GM12864 (cell line): ENCODE data around the gene CYP26A1.
"Not testable (repeated sequence)": the region's sequence is repeated elsewhere in the genome, so short reads cannot be mapped to it uniquely, and the experiment has no call there.

Experiments used
- DNase-seq: peaks from one replicate; pipeline ENCODE4 v3.0.0-alpha.2; 2011; ENCODE audit warnings: low read depth
- H3K4me3 ChIP-seq: 2 replicates; pipeline ENCODE4 v1.5.1; 2011; ENCODE audit warnings: mild to moderate bottlenecking, low read depth, low read length, control low read depth
- CTCF ChIP-seq: IDR thresholded peaks from 2 replicates; pipeline ENCODE4 v1.5.1; 2011; ENCODE audit warnings: low read depth, mild to moderate bottlenecking, moderate library complexity, low read length, control low read depth, inconsistent platforms; ENCODE audit errors: missing control alignments

Gene CYP26A1

GRCh38 chr10:93090619-93091018 lies 16.9 kb downstream of the CYP26A1 start:
- DNase-seq: no peak

GRCh38 chr10:93091960-93092359 lies 18.3 kb downstream of the CYP26A1 start:
- TF ChIP-seq CTCF: no peak
- DNase-seq: no peak

More at GRCh38 chr10:93090619-93091018, 16.9 kb downstream of the CYP26A1 start:
- TF ChIP-seq CTCF: no peak
- H3K4me3 ChIP-seq: no peak overlapping the region

GRCh38 chr10:93095225-93095624 lies 21.5 kb downstream of the CYP26A1 start:
- no peak for TF ChIP-seq CTCF
- DNase-seq: no peak
- no peak overlapping the region for H3K4me3 ChIP-seq

More at GRCh38 chr10:93091960-93092359, 18.3 kb downstream of the CYP26A1 start:
- no peak overlapping the region for H3K4me3 ChIP-seq

DNA sequence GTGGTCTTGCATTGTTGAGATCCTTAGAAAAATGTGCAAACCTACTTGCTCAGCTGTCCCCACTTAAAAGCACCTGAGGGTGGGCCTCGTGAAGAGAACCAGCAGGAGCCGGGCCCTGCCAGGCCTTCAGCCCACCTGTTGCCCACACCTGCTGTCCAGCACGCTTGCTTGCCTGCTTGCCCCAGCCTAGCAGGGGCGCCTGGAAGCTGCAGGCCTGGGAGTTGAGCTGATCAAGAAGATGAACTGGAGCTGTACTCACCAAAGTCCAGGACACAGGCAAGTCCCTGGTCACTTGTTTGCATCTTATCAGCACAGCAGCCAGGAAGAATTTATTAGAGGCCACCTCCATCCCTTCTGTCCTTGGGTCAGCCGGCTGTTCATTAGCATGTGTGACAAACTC lies 23.2 kb downstream of the CYP26A1 start:
- no peak for DNase-seq
- H3K4me3 ChIP-seq: no peak overlapping the region
- no peak for TF ChIP-seq CTCF

- DNase-seq: no peak
- H3K4me3 ChIP-seq: no peak overlapping the region
- no peak for TF ChIP-seq CTCF
These were observed 23.7 kb downstream of the CYP26A1 start for GRCh38 chr10:93097386-93097785.

GRCh38 chr10:93098816-93099215 lies 25.1 kb downstream of the CYP26A1 start:
- H3K4me3 ChIP-seq: no peak overlapping the region
- TF ChIP-seq CTCF: no peak
- no peak for DNase-seq

DNA sequence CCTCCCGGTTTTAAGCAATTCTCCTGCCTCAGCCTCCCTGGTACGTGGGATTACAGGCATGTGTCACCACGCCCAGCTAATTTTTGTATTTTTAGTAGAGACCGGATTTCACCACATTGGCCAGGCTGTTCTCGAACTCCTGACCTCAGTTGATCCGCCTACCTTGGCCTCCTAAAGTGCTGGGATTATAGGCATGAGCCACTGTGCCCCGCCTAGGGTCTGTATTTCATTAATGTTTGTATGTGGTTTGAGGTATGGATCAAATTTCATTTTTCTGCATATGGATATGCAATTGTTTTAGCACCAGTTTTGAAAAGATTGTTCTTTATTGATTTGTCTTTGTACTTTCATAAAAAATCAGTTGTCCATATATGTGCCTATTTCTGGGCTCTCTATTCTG lies 26.0 kb downstream of the CYP26A1 start:
- DNase-seq: no peak
- no peak for TF ChIP-seq CTCF
- H3K4me3 ChIP-seq: no peak overlapping the region

GRCh38 chr10:93101148-93101547 lies 27.5 kb downstream of the CYP26A1 start:
- DNase-seq, H3K4me3 ChIP-seq: not testable (repeated sequence)
